HCT116 (cell line): Measurements from ENCODE around the gene CCDC148. TPM values are rescaled to one million over a fixed set of nuclear protein-coding genes. Genes with fewer than 3 reads are reported as not detected.

Source experiments
- ATAC-seq: fragments of 200-7000 bp; cut with Tn5 transposase; 2 replicates; pipeline ENCODE4 v1.9.1; 2020; ENCODE audit warnings: mild to moderate bottlenecking, moderate library complexity
- BruUV-seq: library from RNA; stranded (reverse); fragments of 400-500 nt; replicated peaks from 2 replicates; lab custom pipeline; 2021; lab: Mats Ljungman, UMichigan
- CTCF ChIA-PET: fragments of 300-600 bp; sonication (Branson Sonifier 250); formaldehyde crosslinking; loops from one replicate; lab custom pipeline; 2021; ENCODE audit warnings: antibody characterized with exemption; lab: Charles Lee
- POLR2A ChIA-PET: fragments of 300-600, 350-600 bp; sonication (Branson Sonifier 250); formaldehyde crosslinking; loops from one replicate; lab custom pipeline; 2021; ENCODE audit warnings: antibody characterized with exemption; lab: Charles Lee
- RAD21 ChIA-PET, 2 experiments: fragments of 300-600 bp; sonication (Branson Sonifier 250); formaldehyde crosslinking; loops; one replicate each; lab custom pipeline; 2023; ENCODE audit warnings: low total read pairs in 2 of 2; ENCODE audit not compliant: uncharacterized antibody in 2 of 2, unreplicated experiment in 2 of 2, low non-redundant PET in 1 of 2; lab: Charles Lee
- DNase-seq: peaks from one replicate; pipeline ENCODE4 v3.0.0-alpha.2; 2010; ENCODE audit warnings: low read depth, low spot score
- H2AFZ ChIP-seq: fragments of 200-600 bp; shearing (Covaris generic), sonication (generic); 2 replicates; pipeline ENCODE4 v1.6.1; 2017; ENCODE audit warnings: low read depth, mixed run types, mixed read lengths, antibody characterized with exemption, low read length; ENCODE audit not compliant: poor library complexity, severe bottlenecking
- H3K27ac ChIP-seq: 2 replicates; pipeline ENCODE4 v1.5.1; 2012; ENCODE audit warnings: low read depth, low read length
- H3K27me3 ChIP-seq: fragments of 200-600 bp; sonication (generic); 2 replicates; pipeline ENCODE4 v1.6.1; 2016; ENCODE audit warnings: mixed run types, low read length, mixed read lengths; ENCODE audit not compliant: insufficient read depth
- H3K36me3 ChIP-seq, 2 experiments: fragments of 200-500 bp in 1 of 2; fragments of 200-600 bp in 1 of 2; sonication (Bioruptor generic) in 1 of 2; sonication (generic) in 1 of 2; 2 replicates each; pipeline versions ENCODE4 v1.5.1 to v1.6.1; 2014 to 2016; ENCODE audit warnings: low read length in 2 of 2, inconsistent platforms in 1 of 2, mixed read lengths in 1 of 2, mixed run types in 1 of 2; ENCODE audit not compliant: insufficient read depth in 2 of 2, control insufficient read depth in 1 of 2
- H3K4me1 ChIP-seq, 2 experiments: fragments of 200-600 bp in 1 of 2; sonication (generic) in 1 of 2; 2 replicates each; pipeline versions ENCODE4 v1.5.1 to v1.6.1; 2012 to 2017; ENCODE audit warnings: low read length in 2 of 2, inconsistent platforms in 1 of 2, mild to moderate bottlenecking in 1 of 2, mixed read lengths in 1 of 2, mixed run types in 1 of 2, moderate library complexity in 1 of 2; ENCODE audit not compliant: insufficient read depth in 2 of 2, control insufficient read depth in 1 of 2
- H3K4me2 ChIP-seq: fragments of 200-600 bp; sonication (generic); 2 replicates; pipeline ENCODE4 v1.6.1; 2017; ENCODE audit warnings: mixed run types, low read length, mixed read lengths
- H3K4me3 ChIP-seq, 2 experiments: fragments of 200-600 bp in 1 of 2; sonication (generic) in 1 of 2; replicated peaks in 1 of 2; 2 replicates each; pipeline ENCODE4 v1.5.1; 2011 to 2016; ENCODE audit warnings: low read length in 2 of 2, control low read depth in 1 of 2, low read depth in 1 of 2, mild to moderate bottlenecking in 1 of 2, mixed read lengths in 1 of 2, mixed run types in 1 of 2
- H3K79me2 ChIP-seq: fragments of 200-600 bp; sonication (generic); 2 replicates; pipeline ENCODE4 v1.6.1; 2017; ENCODE audit warnings: mild to moderate bottlenecking, mixed run types, low read length, moderate library complexity, mixed read lengths; ENCODE audit not compliant: insufficient read depth
- H3K9ac ChIP-seq: fragments of 200-600 bp; sonication (generic); 2 replicates; pipeline ENCODE4 v1.6.1; 2016; ENCODE audit warnings: low read length, mixed read lengths
- H3K9me2 ChIP-seq: fragments of 200-600 bp; sonication (generic), shearing (Covaris generic); 2 replicates; pipeline ENCODE4 v1.6.1; 2017; ENCODE audit warnings: mixed run types, mild to moderate bottlenecking, moderate library complexity; ENCODE audit not compliant: insufficient read depth
- H3K9me3 ChIP-seq, 2 experiments: fragments of 200-500 bp in 1 of 2; fragments of 200-600 bp in 1 of 2; sonication (Bioruptor generic) in 1 of 2; sonication (generic) in 1 of 2; 2 replicates each; pipeline ENCODE4 v1.6.1; 2014 to 2017; ENCODE audit warnings: low read length in 2 of 2, mixed read lengths in 2 of 2, inconsistent platforms in 1 of 2, low read depth in 1 of 2, mild to moderate bottlenecking in 1 of 2, mixed run types in 1 of 2, moderate library complexity in 1 of 2; ENCODE audit not compliant: control insufficient read depth in 1 of 2, insufficient read depth in 1 of 2
- H4K20me1 ChIP-seq: fragments of 200-600 bp; sonication (generic), shearing (Covaris generic); 2 replicates; pipeline ENCODE4 v1.6.1; 2017; ENCODE audit warnings: mixed run types, mild to moderate bottlenecking, moderate library complexity; ENCODE audit not compliant: insufficient read depth
- CBX3 ChIP-seq: IDR thresholded peaks from 2 replicates; pipeline ENCODE4 v1.6.1; 2012; ENCODE audit warnings: low read depth
- CEBPB ChIP-seq: IDR thresholded peaks from 2 replicates; pipeline ENCODE4 v1.6.1; 2012; ENCODE audit warnings: low read depth
- EGR1 ChIP-seq: IDR thresholded peaks from 2 replicates; pipeline ENCODE4 v1.6.1; 2012; ENCODE audit warnings: low read depth
- ELF1 ChIP-seq: IDR thresholded peaks from 2 replicates; pipeline ENCODE4 v1.6.1; 2012; ENCODE audit warnings: low read depth, borderline replicate concordance
- EZH2 ChIP-seq: fragments of 200-600 bp; sonication (generic); IDR thresholded peaks from 2 replicates; pipeline ENCODE4 v1.6.1; 2017; ENCODE audit warnings: antibody characterized with exemption, mixed run types
- FOSL1 ChIP-seq: IDR thresholded peaks from 2 replicates; pipeline ENCODE4 v1.6.1; 2012; ENCODE audit warnings: low read depth
- JUND ChIP-seq: IDR thresholded peaks from 2 replicates; pipeline ENCODE4 v1.6.1; 2012
- POLR2A ChIP-seq: IDR thresholded peaks from 2 replicates; pipeline ENCODE4 v1.7.0; 2011; ENCODE audit warnings: borderline replicate concordance; ENCODE audit not compliant: insufficient read depth, insufficient read length; ENCODE audit errors: extremely low read depth
- POLR2AphosphoS5 ChIP-seq: IDR thresholded peaks from 2 replicates; pipeline ENCODE4 v1.6.1; 2011; ENCODE audit warnings: mild to moderate bottlenecking, low read depth, low read length, moderate library complexity
- TCF7L2 ChIP-seq: IDR thresholded peaks from 2 replicates; pipeline ENCODE4 v1.7.0; 2011; ENCODE audit warnings: borderline replicate concordance, inconsistent platforms; ENCODE audit not compliant: insufficient read depth, insufficient read length; ENCODE audit errors: extremely low read depth
- YY1 ChIP-seq: IDR thresholded peaks from 2 replicates; pipeline ENCODE4 v1.6.1; 2011; ENCODE audit warnings: low read length, low read depth, moderate library complexity, mild to moderate bottlenecking; ENCODE audit not compliant: insufficient replicate concordance; ENCODE audit errors: extremely low read depth
- ZNF274 ChIP-seq: fragments of 200-500 bp; sonication (Bioruptor generic); IDR thresholded peaks from 2 replicates; pipeline ENCODE4 v1.6.1; 2014; ENCODE audit warnings: mild to moderate bottlenecking, low read depth, low read length, inconsistent platforms
- intact Hi-C: fragments of 100-400 bp; cut with micrococcal nuclease; formaldehyde crosslinking; loops from 2 replicates; pipeline ENCODE4 v1.10.0; 2022
- total RNA-seq: library from RNA; stranded (reverse); gene quantifications from one replicate; pipeline ENCODE4 v1.2.1, GENCODE V29; 2021; ENCODE audit not compliant: unreplicated experiment
- TF ChIP-seq, protein P1 (sequence below): IDR thresholded peaks from 2 replicates; pipeline ENCODE4 v1.6.1; 2011; ENCODE audit warnings: mild to moderate bottlenecking, low read length, moderate library complexity; ENCODE audit not compliant: insufficient replicate concordance; ENCODE audit errors: extremely low read depth
- TF ChIP-seq, protein P2 (sequence below), 3 experiments: fragments of 200-600 bp in 1 of 3; sonication (generic) in 1 of 3; IDR thresholded peaks in 2 of 3; conservative IDR thresholded peaks in 1 of 3; 2 replicates each; pipeline ENCODE4 v1.5.1; 2012 to 2017; ENCODE audit warnings: low read depth in 2 of 3, low read length in 2 of 3, antibody characterized with exemption in 1 of 3, borderline replicate concordance in 1 of 3, control low read depth in 1 of 3, mild to moderate bottlenecking in 1 of 3, mixed read lengths in 1 of 3, mixed run types in 1 of 3, moderate library complexity in 1 of 3; ENCODE audit not compliant: insufficient read depth in 1 of 3

The CCDC148 gene
- total RNA-seq, 1 experiment from 2014 or later, result 0.59 TPM

DNA sequence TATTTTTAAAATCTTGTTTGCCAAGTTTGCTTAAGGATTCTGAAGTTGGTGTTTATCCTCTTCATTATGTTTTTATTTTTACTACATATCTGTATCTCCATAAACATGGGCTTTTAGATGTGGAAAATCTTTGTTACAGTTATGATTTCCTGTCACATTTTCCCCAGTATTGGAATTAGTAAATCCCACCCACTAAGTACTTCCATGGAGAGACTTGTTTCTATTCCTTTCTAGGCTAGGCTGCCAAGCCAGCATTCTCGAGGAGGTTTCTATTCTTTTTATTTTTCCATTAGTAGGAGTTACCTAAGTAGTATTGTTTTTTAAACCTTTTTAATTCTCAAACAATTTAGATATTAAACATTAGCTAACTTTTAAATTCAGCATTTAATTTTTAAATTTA lies 22.3 kb upstream of the CCDC148 start:
- no peaks in the 10 kb centered on the region for H3K9me2 ChIP-seq
- intact Hi-C loops, result no loop called here
- H3K27me3 ChIP-seq, result no peaks in the 10 kb centered on the region
- peaks cover 44% of the 10 kb centered on the region for H3K79me2 ChIP-seq
- ChIA-PET POLR2A (no interaction called here), RAD21 (no interaction called here), CTCF (no interaction called here)
- no peak overlapping the region for H2AFZ ChIP-seq
- no peaks in the 10 kb centered on the region; the same call in 1 of the 2 replicates for H4K20me1 ChIP-seq
- H3K27ac ChIP-seq, result no peak overlapping the region
- no peaks in the 10 kb centered on the region for H3K36me3 ChIP-seq
- no peak overlapping the region for H3K4me2 ChIP-seq
- DNase-seq, result no peak
- H3K4me3 ChIP-seq, result no peak overlapping the region
- TF ChIP-seq, protein P1, sequence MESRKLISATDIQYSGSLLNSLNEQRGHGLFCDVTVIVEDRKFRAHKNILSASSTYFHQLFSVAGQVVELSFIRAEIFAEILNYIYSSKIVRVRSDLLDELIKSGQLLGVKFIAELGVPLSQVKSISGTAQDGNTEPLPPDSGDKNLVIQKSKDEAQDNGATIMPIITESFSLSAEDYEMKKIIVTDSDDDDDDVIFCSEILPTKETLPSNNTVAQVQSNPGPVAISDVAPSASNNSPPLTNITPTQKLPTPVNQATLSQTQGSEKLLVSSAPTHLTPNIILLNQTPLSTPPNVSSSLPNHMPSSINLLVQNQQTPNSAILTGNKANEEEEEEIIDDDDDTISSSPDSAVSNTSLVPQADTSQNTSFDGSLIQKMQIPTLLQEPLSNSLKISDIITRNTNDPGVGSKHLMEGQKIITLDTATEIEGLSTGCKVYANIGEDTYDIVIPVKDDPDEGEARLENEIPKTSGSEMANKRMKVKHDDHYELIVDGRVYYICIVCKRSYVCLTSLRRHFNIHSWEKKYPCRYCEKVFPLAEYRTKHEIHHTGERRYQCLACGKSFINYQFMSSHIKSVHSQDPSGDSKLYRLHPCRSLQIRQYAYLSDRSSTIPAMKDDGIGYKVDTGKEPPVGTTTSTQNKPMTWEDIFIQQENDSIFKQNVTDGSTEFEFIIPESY, result no peak
- TF ChIP-seq POLR2A (no peak), EGR1 (no peak), YY1 (no peak), JUND (no peak), POLR2AphosphoS5 (no peak), ZNF274 (no peak)
- H3K9ac ChIP-seq, result no peak overlapping the region
- H3K4me1 ChIP-seq, result peaks cover 0 to 16% of the 10 kb centered on the region in 2 experiments; a peak in 3 of 4 replicates
- no peak for ATAC-seq
- BruUV-seq, result no TSS peak
- no peaks in the 10 kb centered on the region for H3K9me3 ChIP-seq

DNA sequence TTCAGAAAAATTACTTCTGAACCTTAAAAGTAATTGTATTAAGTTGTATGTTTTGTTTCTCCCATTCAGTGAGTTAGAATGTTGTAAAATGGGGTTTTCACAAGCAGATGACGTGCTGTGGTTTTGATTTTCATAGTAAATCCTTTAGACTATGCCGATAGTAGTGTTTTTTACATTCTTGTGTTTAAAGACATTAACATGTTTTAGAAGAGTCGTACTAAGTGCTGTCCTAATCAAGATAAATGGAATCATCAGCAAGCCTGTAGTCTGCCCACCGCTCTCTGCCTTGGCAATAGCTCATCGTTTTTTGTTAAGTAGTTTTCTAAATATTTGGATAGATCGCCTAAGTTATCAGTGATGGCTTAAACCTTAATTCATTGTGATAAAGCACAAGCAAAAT lies 21.7 kb upstream of the CCDC148 start:
- no peaks in the 10 kb centered on the region for H3K9me3 ChIP-seq
- CTCF ChIA-PET, result interaction anchor here (1.1 kb wide), 1 partner anchor 10 kb away, joined by 4 read pairs; no protein-coding TSS in a partner anchor
- no peaks in the 10 kb centered on the region for H3K27me3 ChIP-seq
- peaks cover 0 to 16% of the 10 kb centered on the region in 2 experiments; a peak in 3 of 4 replicates for H3K4me1 ChIP-seq
- H4K20me1 ChIP-seq, result peaks cover 1% of the 10 kb centered on the region; the same call in 1 of the 2 replicates
- H3K79me2 ChIP-seq, result peaks cover 38% of the 10 kb centered on the region
- H3K9me2 ChIP-seq, result no peaks in the 10 kb centered on the region
- no peak overlapping the region for H3K9ac ChIP-seq
- H3K4me2 ChIP-seq, result no peak overlapping the region
- POLR2A ChIA-PET, result no interaction called here
- intact Hi-C loops, result no loop called here
- no peaks in the 10 kb centered on the region for H3K36me3 ChIP-seq
- DNase-seq (no peak), ATAC-seq (no peak)
- H3K27ac ChIP-seq, result no peak overlapping the region
- RAD21 ChIA-PET, result no interaction called here
- no TSS peak for BruUV-seq
- no peak overlapping the region for H2AFZ ChIP-seq
- no peak overlapping the region for H3K4me3 ChIP-seq
- TF ChIP-seq, protein P1, result no peak
- TF ChIP-seq EGR1 (no peak), TCF7L2 (no peak), CEBPB (no peak), YY1 (no peak), EZH2 (no peak), ZNF274 (no peak), FOSL1 (no peak), ELF1 (no peak), CBX3 (no peak)
- TF ChIP-seq, protein P2, sequence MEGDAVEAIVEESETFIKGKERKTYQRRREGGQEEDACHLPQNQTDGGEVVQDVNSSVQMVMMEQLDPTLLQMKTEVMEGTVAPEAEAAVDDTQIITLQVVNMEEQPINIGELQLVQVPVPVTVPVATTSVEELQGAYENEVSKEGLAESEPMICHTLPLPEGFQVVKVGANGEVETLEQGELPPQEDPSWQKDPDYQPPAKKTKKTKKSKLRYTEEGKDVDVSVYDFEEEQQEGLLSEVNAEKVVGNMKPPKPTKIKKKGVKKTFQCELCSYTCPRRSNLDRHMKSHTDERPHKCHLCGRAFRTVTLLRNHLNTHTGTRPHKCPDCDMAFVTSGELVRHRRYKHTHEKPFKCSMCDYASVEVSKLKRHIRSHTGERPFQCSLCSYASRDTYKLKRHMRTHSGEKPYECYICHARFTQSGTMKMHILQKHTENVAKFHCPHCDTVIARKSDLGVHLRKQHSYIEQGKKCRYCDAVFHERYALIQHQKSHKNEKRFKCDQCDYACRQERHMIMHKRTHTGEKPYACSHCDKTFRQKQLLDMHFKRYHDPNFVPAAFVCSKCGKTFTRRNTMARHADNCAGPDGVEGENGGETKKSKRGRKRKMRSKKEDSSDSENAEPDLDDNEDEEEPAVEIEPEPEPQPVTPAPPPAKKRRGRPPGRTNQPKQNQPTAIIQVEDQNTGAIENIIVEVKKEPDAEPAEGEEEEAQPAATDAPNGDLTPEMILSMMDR (IDR thresholded peaks at IDR 0.05 in 2 of 3, conservative IDR thresholded peaks at IDR 0.05 in 1 of 3; ENCODE audit: borderline replicate concordance in 1 of 3, insufficient read depth in 1 of 3, low read depth in 2 of 3, low read length in 2 of 3), result no peak
